NCI-H2196 (cell line): ENCODE results near the gene TMEM225B.
"Not testable (repeated sequence)": the region's sequence is repeated elsewhere in the genome, so short reads cannot be mapped to it uniquely, and the experiment has no call there.

Experiments used
- DNase-seq: peaks from one replicate; lab custom pipeline; 2025; ENCODE audit not compliant: unreplicated experiment; lab: John Stamatoyannopoulos, UW

The TMEM225B gene

GRCh38 chr7:99623091-99623693 is 25.1 kb downstream of the TMEM225B start:
- DNase-seq: no peak

GRCh38 chr7:99623702-99624447 is 25.8 kb downstream of the TMEM225B start:
- no peak for DNase-seq

GRCh38 chr7:99624484-99624883 is 26.4 kb downstream of the TMEM225B start:
- no peak for DNase-seq

- DNase-seq: no peak
These were observed 27.3 kb downstream of the TMEM225B start for GRCh38 chr7:99625321-99625720.

- DNase-seq: no peak
These were observed 27.9 kb downstream of the TMEM225B start for GRCh38 chr7:99625961-99626360.

- DNase-seq: no peak
These were observed 28.6 kb downstream of the TMEM225B start for GRCh38 chr7:99626661-99627060.

- no peak for DNase-seq
These were observed 29.4 kb downstream of the TMEM225B start for GRCh38 chr7:99627513-99627912.

GRCh38 chr7:99628471-99629465 is 30.7 kb downstream of the TMEM225B start:
- no peak for DNase-seq

GRCh38 chr7:99629643-99630042 is 31.6 kb downstream of the TMEM225B start:
- no peak for DNase-seq

- DNase-seq: peak; percentile 24
These were observed 33.4 kb downstream of the TMEM225B start for GRCh38 chr7:99631295-99632109.

GRCh38 chr7:99637414-99637813 is 39.3 kb downstream of the TMEM225B start:
- not testable (repeated sequence) for DNase-seq

- DNase-seq: no peak
These were observed 40.7 kb downstream of the TMEM225B start for GRCh38 chr7:99638731-99639130.

- no peak for DNase-seq
These were observed 41.2 kb downstream of the TMEM225B start for GRCh38 chr7:99639267-99639666.

- no peak for DNase-seq
These were observed 44.0 kb downstream of the TMEM225B start for GRCh38 chr7:99642027-99642426.

- no peak for DNase-seq
These were observed 45.4 kb downstream of the TMEM225B start for GRCh38 chr7:99643464-99643863.

GRCh38 chr7:99644431-99644830 is 46.4 kb downstream of the TMEM225B start:
- no peak for DNase-seq

GRCh38 chr7:99645590-99645989 is 47.5 kb downstream of the TMEM225B start:
- no peak for DNase-seq

GRCh38 chr7:99648843-99649242 is 50.8 kb downstream of the TMEM225B start:
- no peak for DNase-seq

GRCh38 chr7:99651290-99651689 is 53.2 kb downstream of the TMEM225B start:
- no peak for DNase-seq

GRCh38 chr7:99652671-99653070 is 54.6 kb downstream of the TMEM225B start:
- no peak for DNase-seq

GRCh38 chr7:99653269-99653668 is 55.2 kb downstream of the TMEM225B start:
- not testable (repeated sequence) for DNase-seq
